Astrocyte (in vitro differentiated cells and primary cell): ENCODE results near the gene SHTN1.

ENCODE experiments used
- CTCF ChIP-seq: IDR thresholded peaks from 2 replicates; pipeline ENCODE4 v1.5.1; 2011; ENCODE audit warnings: low read depth, mild to moderate bottlenecking, inconsistent platforms, low read length, moderate library complexity; ENCODE audit not compliant: insufficient read depth
- EZH2 ChIP-seq: IDR thresholded peaks from 2 replicates; pipeline ENCODE4 v1.6.1; 2012; ENCODE audit warnings: mild to moderate bottlenecking, low read length, inconsistent platforms; ENCODE audit not compliant: insufficient read depth

- TF ChIP-seq CTCF (no peak), EZH2 (no peak)
Measured at GRCh38 chr10:116848032-116848943, 156.7 kb downstream of the SHTN1 start.
